HCT116 (cell line): ENCODE data around the gene DHX32. TPM values are rescaled to one million over a fixed set of nuclear protein-coding genes. Genes with fewer than 3 reads are reported as not detected.
"Not testable (repeated sequence)": the region's sequence is repeated elsewhere in the genome, so short reads cannot be mapped to it uniquely, and the experiment has no call there.

ENCODE experiments used
- ATAC-seq: fragments of 200-7000 bp; cut with Tn5 transposase; 2 replicates; pipeline ENCODE4 v1.9.1; 2020; ENCODE audit warnings: mild to moderate bottlenecking, moderate library complexity
- BruUV-seq: library from RNA; stranded (reverse); fragments of 400-500 nt; replicated peaks from 2 replicates; lab custom pipeline; 2021; lab: Mats Ljungman, UMichigan
- CTCF ChIA-PET: fragments of 300-600 bp; sonication (Branson Sonifier 250); formaldehyde crosslinking; loops from one replicate; lab custom pipeline; 2021; ENCODE audit warnings: antibody characterized with exemption; lab: Charles Lee
- POLR2A ChIA-PET: fragments of 300-600, 350-600 bp; sonication (Branson Sonifier 250); formaldehyde crosslinking; loops from one replicate; lab custom pipeline; 2021; ENCODE audit warnings: antibody characterized with exemption; lab: Charles Lee
- RAD21 ChIA-PET, 2 experiments: fragments of 300-600 bp; sonication (Branson Sonifier 250); formaldehyde crosslinking; loops; one replicate each; lab custom pipeline; 2023; ENCODE audit warnings: low total read pairs in 2 of 2; ENCODE audit not compliant: uncharacterized antibody in 2 of 2, unreplicated experiment in 2 of 2, low non-redundant PET in 1 of 2; lab: Charles Lee
- DNase-seq: peaks from one replicate; pipeline ENCODE4 v3.0.0-alpha.2; 2010; ENCODE audit warnings: low read depth, low spot score
- H2AFZ ChIP-seq: fragments of 200-600 bp; shearing (Covaris generic), sonication (generic); 2 replicates; pipeline ENCODE4 v1.6.1; 2017; ENCODE audit warnings: low read depth, mixed run types, mixed read lengths, antibody characterized with exemption, low read length; ENCODE audit not compliant: poor library complexity, severe bottlenecking
- H3K27ac ChIP-seq: 2 replicates; pipeline ENCODE4 v1.5.1; 2012; ENCODE audit warnings: low read depth, low read length
- H3K27me3 ChIP-seq: fragments of 200-600 bp; sonication (generic); 2 replicates; pipeline ENCODE4 v1.6.1; 2016; ENCODE audit warnings: mixed run types, low read length, mixed read lengths; ENCODE audit not compliant: insufficient read depth
- H3K36me3 ChIP-seq, 2 experiments: fragments of 200-500 bp in 1 of 2; fragments of 200-600 bp in 1 of 2; sonication (Bioruptor generic) in 1 of 2; sonication (generic) in 1 of 2; 2 replicates each; pipeline versions ENCODE4 v1.5.1 to v1.6.1; 2014 to 2016; ENCODE audit warnings: low read length in 2 of 2, inconsistent platforms in 1 of 2, mixed read lengths in 1 of 2, mixed run types in 1 of 2; ENCODE audit not compliant: insufficient read depth in 2 of 2, control insufficient read depth in 1 of 2
- H3K4me1 ChIP-seq, 2 experiments: fragments of 200-600 bp in 1 of 2; sonication (generic) in 1 of 2; 2 replicates each; pipeline versions ENCODE4 v1.5.1 to v1.6.1; 2012 to 2017; ENCODE audit warnings: low read length in 2 of 2, inconsistent platforms in 1 of 2, mild to moderate bottlenecking in 1 of 2, mixed read lengths in 1 of 2, mixed run types in 1 of 2, moderate library complexity in 1 of 2; ENCODE audit not compliant: insufficient read depth in 2 of 2, control insufficient read depth in 1 of 2
- H3K4me2 ChIP-seq: fragments of 200-600 bp; sonication (generic); 2 replicates; pipeline ENCODE4 v1.6.1; 2017; ENCODE audit warnings: mixed run types, low read length, mixed read lengths
- H3K4me3 ChIP-seq, 2 experiments: fragments of 200-600 bp in 1 of 2; sonication (generic) in 1 of 2; replicated peaks in 1 of 2; 2 replicates each; pipeline ENCODE4 v1.5.1; 2011 to 2016; ENCODE audit warnings: low read length in 2 of 2, control low read depth in 1 of 2, low read depth in 1 of 2, mild to moderate bottlenecking in 1 of 2, mixed read lengths in 1 of 2, mixed run types in 1 of 2
- H3K79me2 ChIP-seq: fragments of 200-600 bp; sonication (generic); 2 replicates; pipeline ENCODE4 v1.6.1; 2017; ENCODE audit warnings: mild to moderate bottlenecking, mixed run types, low read length, moderate library complexity, mixed read lengths; ENCODE audit not compliant: insufficient read depth
- H3K9ac ChIP-seq: fragments of 200-600 bp; sonication (generic); 2 replicates; pipeline ENCODE4 v1.6.1; 2016; ENCODE audit warnings: low read length, mixed read lengths
- H3K9me2 ChIP-seq: fragments of 200-600 bp; sonication (generic), shearing (Covaris generic); 2 replicates; pipeline ENCODE4 v1.6.1; 2017; ENCODE audit warnings: mixed run types, mild to moderate bottlenecking, moderate library complexity; ENCODE audit not compliant: insufficient read depth
- H3K9me3 ChIP-seq, 2 experiments: fragments of 200-500 bp in 1 of 2; fragments of 200-600 bp in 1 of 2; sonication (Bioruptor generic) in 1 of 2; sonication (generic) in 1 of 2; 2 replicates each; pipeline ENCODE4 v1.6.1; 2014 to 2017; ENCODE audit warnings: low read length in 2 of 2, mixed read lengths in 2 of 2, inconsistent platforms in 1 of 2, low read depth in 1 of 2, mild to moderate bottlenecking in 1 of 2, mixed run types in 1 of 2, moderate library complexity in 1 of 2; ENCODE audit not compliant: control insufficient read depth in 1 of 2, insufficient read depth in 1 of 2
- H4K20me1 ChIP-seq: fragments of 200-600 bp; sonication (generic), shearing (Covaris generic); 2 replicates; pipeline ENCODE4 v1.6.1; 2017; ENCODE audit warnings: mixed run types, mild to moderate bottlenecking, moderate library complexity; ENCODE audit not compliant: insufficient read depth
- POLR2AphosphoS5 ChIP-seq: IDR thresholded peaks from 2 replicates; pipeline ENCODE4 v1.6.1; 2011; ENCODE audit warnings: mild to moderate bottlenecking, low read depth, low read length, moderate library complexity
- SIN3A ChIP-seq: IDR thresholded peaks from 2 replicates; pipeline ENCODE4 v1.6.1; 2012; ENCODE audit warnings: low read depth
- intact Hi-C: fragments of 100-400 bp; cut with micrococcal nuclease; formaldehyde crosslinking; loops from 2 replicates; pipeline ENCODE4 v1.10.0; 2022
- total RNA-seq: library from RNA; stranded (reverse); gene quantifications from one replicate; pipeline ENCODE4 v1.2.1, GENCODE V29; 2021; ENCODE audit not compliant: unreplicated experiment
- TF ChIP-seq, protein P1 (sequence below): IDR thresholded peaks from 2 replicates; pipeline ENCODE4 v1.6.1; 2012

The DHX32 gene
- total RNA-seq, 1 experiment from 2014 or later, result 50.9 TPM

DNA sequence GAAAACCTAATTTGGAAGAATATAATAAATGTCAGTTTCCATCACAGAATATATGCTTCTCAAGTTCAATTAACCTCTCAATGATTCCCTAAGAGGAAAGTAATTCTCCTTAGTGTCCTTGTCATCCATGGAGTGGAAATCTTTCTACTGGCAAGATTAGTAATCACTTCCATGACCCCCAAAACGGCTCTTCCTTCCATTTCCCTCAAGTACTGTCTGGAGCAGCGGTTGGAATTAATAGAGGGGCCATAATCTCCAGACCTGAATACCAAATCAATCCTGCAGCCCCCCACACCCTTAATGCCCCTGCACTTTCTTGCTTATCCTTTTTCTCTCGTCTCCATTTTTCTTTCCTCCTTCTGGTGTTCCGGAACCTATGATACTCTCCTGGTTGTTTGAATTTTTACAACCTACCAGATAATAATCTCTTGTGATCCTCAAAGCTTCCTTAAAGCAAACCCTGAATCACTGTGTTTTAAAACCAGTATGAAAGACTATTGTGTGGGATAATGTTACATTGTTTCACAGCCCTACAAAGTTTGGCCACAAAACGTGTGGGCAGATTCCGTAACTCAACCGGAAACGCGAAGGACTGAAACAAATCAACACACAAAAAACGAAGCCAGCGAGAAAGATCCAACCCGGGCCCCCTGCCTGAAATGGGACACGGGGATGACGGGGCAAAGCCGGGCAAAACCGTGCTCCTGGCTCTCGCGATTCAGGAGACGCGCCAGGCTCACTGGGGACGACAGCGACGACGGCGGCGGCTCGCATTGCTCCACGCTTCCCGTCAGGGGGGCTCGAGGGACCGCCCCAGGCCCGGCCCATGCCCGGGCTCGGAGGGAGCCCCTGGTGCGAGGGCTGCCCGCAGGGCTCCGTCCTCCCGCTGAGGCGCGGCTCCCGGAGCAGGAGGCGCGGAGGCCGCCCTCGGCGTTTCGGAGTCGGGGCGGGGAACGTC, 14.3 kb upstream of the DHX32 start:
- RAD21 ChIA-PET, H3K27me3 ChIP-seq, CTCF ChIA-PET, H3K9me2 ChIP-seq, H3K9me3 ChIP-seq, H4K20me1 ChIP-seq, H3K36me3 ChIP-seq, POLR2A ChIA-PET, H2AFZ ChIP-seq: not testable (repeated sequence)
- peak overlapping the region; percentile 80 for H3K4me3 ChIP-seq
- DNase-seq, result peak; percentile 33
- H3K79me2 ChIP-seq, result peaks cover 16% of the 10 kb centered on the region
- TSS peak; percentile 58 for BruUV-seq
- TF ChIP-seq, protein P1, sequence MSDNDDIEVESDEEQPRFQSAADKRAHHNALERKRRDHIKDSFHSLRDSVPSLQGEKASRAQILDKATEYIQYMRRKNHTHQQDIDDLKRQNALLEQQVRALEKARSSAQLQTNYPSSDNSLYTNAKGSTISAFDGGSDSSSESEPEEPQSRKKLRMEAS, result peak; percentile 69
- TF ChIP-seq SIN3A, result peak; percentile 2; the same call in 1 of the 2 replicates
- TF ChIP-seq POLR2AphosphoS5, result peak; percentile 51
- H3K27ac ChIP-seq, result peak overlapping the region; percentile 81
- H3K4me2 ChIP-seq, result peak overlapping the region; percentile 60
- intact Hi-C loops, result loop anchor here (1.0 kb wide), 1 partner anchor 176 kb away; the partner anchor contains the start of gene EDRF1
- H3K4me1 ChIP-seq, result peaks cover 4 to 16% of the 10 kb centered on the region in 2 experiments
- peak; percentile 80 for ATAC-seq
- H3K9ac ChIP-seq, result peak overlapping the region; percentile 70

DNA sequence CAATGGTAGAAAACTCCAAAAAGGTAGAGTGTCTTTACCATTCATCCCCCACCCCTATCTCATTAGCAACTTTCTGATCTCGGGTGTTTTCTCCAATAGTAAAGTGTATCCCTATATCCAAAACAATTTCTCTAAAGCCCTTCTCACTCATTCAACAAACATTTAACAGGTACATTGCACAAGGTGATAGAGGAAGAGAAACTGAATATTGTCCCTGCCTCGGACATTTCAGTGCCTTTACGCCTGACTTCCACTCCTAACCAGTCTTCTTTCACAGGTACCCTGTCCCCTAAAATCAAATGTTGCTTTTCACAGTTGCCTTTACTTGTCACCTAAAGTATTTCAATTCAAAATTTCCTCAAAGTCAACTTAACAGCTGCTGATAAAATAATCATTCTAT, 13.1 kb upstream of the DHX32 start:
- ATAC-seq, H3K9me3 ChIP-seq, RAD21 ChIA-PET, H3K36me3 ChIP-seq, H4K20me1 ChIP-seq, H3K27ac ChIP-seq, CTCF ChIA-PET, intact Hi-C loops, H3K9me2 ChIP-seq, H3K4me3 ChIP-seq, H2AFZ ChIP-seq, BruUV-seq, DNase-seq, H3K27me3 ChIP-seq, POLR2A ChIA-PET, H3K9ac ChIP-seq, H3K4me2 ChIP-seq: not testable (repeated sequence)
- Histone ChIP-seq H3K4me1 (peaks cover under 1 to 12% of the 10 kb centered on the region in 2 experiments; a peak in 3 of 4 replicates), H3K79me2 (peaks cover 20% of the 10 kb centered on the region)

DNA sequence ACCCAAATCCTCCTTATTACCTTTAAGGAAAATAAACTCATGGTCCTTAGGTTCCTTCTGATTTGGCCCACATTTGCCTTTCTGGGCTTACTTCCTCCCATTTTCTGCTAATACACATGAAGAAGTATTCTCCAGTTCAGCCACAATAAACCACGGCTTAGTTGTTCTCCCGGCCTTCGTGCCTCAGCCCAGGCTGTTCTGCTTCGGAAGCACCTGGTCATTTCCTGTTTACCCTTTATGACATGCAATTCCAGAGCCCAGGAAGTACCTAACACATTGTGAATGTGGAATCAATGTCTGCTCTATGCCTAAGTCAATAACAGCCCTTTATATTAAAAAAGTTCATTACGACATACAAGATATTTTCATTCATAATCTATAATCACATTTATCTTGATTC, 11.3 kb upstream of the DHX32 start:
- H3K4me3 ChIP-seq, H3K9ac ChIP-seq, H3K27me3 ChIP-seq, H3K9me2 ChIP-seq, RAD21 ChIA-PET, H3K36me3 ChIP-seq, H3K9me3 ChIP-seq, H2AFZ ChIP-seq, DNase-seq, BruUV-seq, ATAC-seq, CTCF ChIA-PET, H3K4me2 ChIP-seq, H3K27ac ChIP-seq, H4K20me1 ChIP-seq, intact Hi-C loops: not testable (repeated sequence)
- POLR2A ChIA-PET, result interaction anchor here (1.2 kb wide), 1 partner anchor 11 kb away, joined by 3 read pairs; no protein-coding TSS in a partner anchor
- Histone ChIP-seq H3K79me2 (peaks cover 20% of the 10 kb centered on the region), H3K4me1 (peaks cover 9 to 27% of the 10 kb centered on the region in 2 experiments)

DNA sequence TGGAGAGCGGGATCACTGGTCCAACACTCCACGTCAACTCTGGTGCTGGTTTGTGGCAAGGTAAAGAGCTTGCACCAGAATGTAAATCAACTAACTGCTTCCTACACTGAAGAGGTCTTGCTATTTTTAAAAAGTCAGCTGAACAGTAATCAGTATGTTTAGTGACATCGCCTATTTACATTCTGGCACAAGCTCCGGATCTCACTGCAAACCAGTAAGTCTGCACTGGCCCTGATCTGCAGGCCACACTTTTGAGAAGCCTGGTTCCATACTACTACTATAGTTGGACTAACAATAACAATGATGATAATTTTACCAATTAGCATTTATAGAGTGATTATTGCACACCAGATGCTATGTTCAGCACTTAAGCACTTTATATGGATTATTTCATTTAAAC, 8.3 kb upstream of the DHX32 start:
- H4K20me1 ChIP-seq, RAD21 ChIA-PET, DNase-seq, H3K9me2 ChIP-seq, intact Hi-C loops, POLR2A ChIA-PET, H3K27ac ChIP-seq, H3K4me2 ChIP-seq, H2AFZ ChIP-seq, H3K36me3 ChIP-seq, ATAC-seq, BruUV-seq, H3K27me3 ChIP-seq, CTCF ChIA-PET, H3K4me3 ChIP-seq, H3K9ac ChIP-seq, H3K9me3 ChIP-seq: not testable (repeated sequence)
- Histone ChIP-seq H3K4me1 (peaks cover 17 to 41% of the 10 kb centered on the region in 2 experiments), H3K79me2 (peaks cover 11% of the 10 kb centered on the region; the same call in 1 of the 2 replicates)
